GM23338 (cell line): Measurements from ENCODE around the gene SCRT2. TPM values are rescaled to one million over a fixed set of nuclear protein-coding genes. Genes with fewer than 3 reads are reported as not detected.

ENCODE experiments used
- ATAC-seq: fragments of 200-7000 bp; cut with Tn5 transposase; 3 replicates; pipeline ENCODE4 v1.9.1; 2020
- DNase-seq: peaks from one replicate; pipeline ENCODE4 v3.0.0-alpha.2; 2015; ENCODE audit warnings: low spot score
- H2AFZ ChIP-seq: fragments of 200-600 bp; sonication (generic); 2 replicates; pipeline ENCODE4 v1.8.0; 2016; ENCODE audit warnings: antibody characterized with exemption, mild to moderate bottlenecking, moderate library complexity
- H3F3A ChIP-seq: fragments of 200-600 bp; sonication (generic); replicated peaks from 2 replicates; pipeline ENCODE4 v1.8.0; 2017; ENCODE audit warnings: antibody characterized with exemption, mixed run types, low read depth
- H3K27ac ChIP-seq: fragments of 200-600 bp; sonication (generic); 2 replicates; pipeline ENCODE4 v1.6.1; 2016; ENCODE audit warnings: low read depth
- H3K27me3 ChIP-seq: fragments of 200-600 bp; sonication (generic); 2 replicates; pipeline ENCODE4 v1.8.0; 2016; ENCODE audit warnings: mild to moderate bottlenecking, mixed run types, moderate library complexity; ENCODE audit not compliant: insufficient read depth
- H3K36me3 ChIP-seq: fragments of 200-600 bp; sonication (generic); 2 replicates; pipeline ENCODE4 v1.8.0; 2016; ENCODE audit warnings: mild to moderate bottlenecking; ENCODE audit not compliant: insufficient read depth
- H3K4me1 ChIP-seq: fragments of 200-600 bp; sonication (generic); 2 replicates; pipeline ENCODE4 v1.8.0; 2016; ENCODE audit warnings: mild to moderate bottlenecking, moderate library complexity; ENCODE audit not compliant: insufficient read depth
- H3K4me2 ChIP-seq: fragments of 200-600 bp; sonication (generic); 2 replicates; pipeline ENCODE4 v1.7.1; 2017; ENCODE audit warnings: mixed run types
- H3K4me3 ChIP-seq: fragments of 200-600 bp; sonication (generic); 2 replicates; pipeline ENCODE4 v1.6.1; 2016; ENCODE audit warnings: mixed run types
- H3K79me2 ChIP-seq: fragments of 200-600 bp; sonication (generic); replicated peaks from 2 replicates; pipeline ENCODE4 v1.8.0; 2017; ENCODE audit warnings: mild to moderate bottlenecking; ENCODE audit not compliant: insufficient read depth
- H3K9me2 ChIP-seq: fragments of 200-600 bp; sonication (generic); 2 replicates; pipeline ENCODE4 v1.8.0; 2017; ENCODE audit not compliant: insufficient read depth
- H4K20me1 ChIP-seq: fragments of 200-600 bp; sonication (generic); replicated peaks from 2 replicates; pipeline ENCODE4 v1.8.0; 2017; ENCODE audit warnings: mild to moderate bottlenecking; ENCODE audit not compliant: insufficient read depth
- H3K27ac Mint-ChIP-seq: 2 replicates; pipeline ENCODE4 v1.8.0; 2020; ENCODE audit warnings: inconsistent platforms, mild to moderate bottlenecking, moderate library complexity, mixed read lengths
- H3K27me3 Mint-ChIP-seq: 3 replicates; pipeline ENCODE4 v1.8.0; 2022; ENCODE audit warnings: low read depth, mild to moderate bottlenecking, moderate library complexity, mixed read lengths, inconsistent platforms; ENCODE audit not compliant: insufficient read depth, poor library complexity
- H3K36me3 Mint-ChIP-seq: 3 replicates; pipeline ENCODE4 v1.8.0; 2021; ENCODE audit warnings: low read depth, mild to moderate bottlenecking, inconsistent platforms, moderate library complexity, mixed read lengths
- H3K4me1 Mint-ChIP-seq: 3 replicates; pipeline ENCODE4 v1.8.0; 2020; ENCODE audit warnings: mild to moderate bottlenecking, inconsistent platforms, mixed read lengths
- H3K4me3 Mint-ChIP-seq: 3 replicates; pipeline ENCODE4 v1.8.0; 2021; ENCODE audit warnings: moderate library complexity, mild to moderate bottlenecking, inconsistent platforms, mixed read lengths
- H3K9me3 Mint-ChIP-seq: 3 replicates; pipeline ENCODE4 v1.8.0; 2020; ENCODE audit warnings: moderate library complexity, mild to moderate bottlenecking, inconsistent platforms, mixed read lengths
- CREB1 ChIP-seq: fragments of 250-450 bp; sonication (Bioruptor Pico); IDR thresholded peaks from 2 replicates; pipeline ENCODE4 v1.5.0; 2020; ENCODE audit warnings: low read depth, mild to moderate bottlenecking, moderate library complexity
- EZH2 ChIP-seq: fragments of 200-600 bp; sonication (generic); IDR thresholded peaks from one replicate; pipeline ENCODE4 v1.8.0; 2017; ENCODE audit warnings: antibody characterized with exemption, mild to moderate bottlenecking, low read depth; ENCODE audit not compliant: unreplicated experiment
- EZH2phosphoT487 ChIP-seq: fragments of 200-600 bp; sonication (generic); IDR thresholded peaks from one replicate; pipeline ENCODE4 v1.8.1; 2018; ENCODE audit warnings: antibody characterized with exemption; ENCODE audit not compliant: unreplicated experiment
- JUNB ChIP-seq: IDR thresholded peaks from one replicate; pipeline ENCODE4 v1.6.1; 2016; ENCODE audit warnings: antibody characterized with exemption; ENCODE audit not compliant: unreplicated experiment
- NANOG ChIP-seq: IDR thresholded peaks from 2 replicates; pipeline ENCODE4 v1.6.1; 2016; ENCODE audit warnings: antibody characterized with exemption, borderline replicate concordance
- POLR2AphosphoS5 ChIP-seq: IDR thresholded peaks from 2 replicates; pipeline ENCODE4 v1.6.1; 2016; ENCODE audit warnings: antibody characterized with exemption, low read depth
- STAT1 ChIP-seq: IDR thresholded peaks from one replicate; pipeline ENCODE4 v1.6.1; 2016; ENCODE audit warnings: antibody characterized with exemption; ENCODE audit not compliant: unreplicated experiment
- ZNF114 ChIP-seq: fragments of 250-450 bp; sonication (Bioruptor Pico); IDR thresholded peaks from 2 replicates; pipeline ENCODE4 v1.5.0; 2020; ENCODE audit warnings: mild to moderate bottlenecking, moderate library complexity
- ZNF331 ChIP-seq: fragments of 250-450 bp; sonication (Bioruptor Pico); IDR thresholded peaks from 2 replicates; pipeline ENCODE4 v1.5.0; 2020; ENCODE audit warnings: low read depth, mild to moderate bottlenecking, moderate library complexity
- ZNF462 ChIP-seq: fragments of 250-450 bp; sonication (Bioruptor Pico); IDR thresholded peaks from 2 replicates; pipeline ENCODE4 v1.5.0; 2020; ENCODE audit warnings: mild to moderate bottlenecking, moderate library complexity
- polyA plus RNA-seq: library from polyadenylated mRNA; unstranded; fragments of >200 nt; fragmentation: Nextera tagmentation; extraction: Ambion mirVana; gene quantifications from 2 replicates; pipeline ENCODE4 v1.2.1, GENCODE V29; 2016
- total RNA-seq: library from RNA; depleted of rRNA; stranded (reverse); fragments of >200 nt; shearing (Covaris generic); gene quantifications from 2 replicates; pipeline ENCODE4 v1.2.3, GENCODE V29; 2014
- TF ChIP-seq, protein P1 (sequence below): IDR thresholded peaks from 2 replicates; pipeline ENCODE4 v1.6.1; 2016; ENCODE audit warnings: antibody characterized with exemption
- TF ChIP-seq, protein P2 (sequence below), 2 experiments: fragments of 200-600 bp in 1 of 2; sonication (generic) in 1 of 2; conservative IDR thresholded peaks; 2 replicates each; pipeline versions ENCODE4 v1.5.1 to v1.6.1; 2016 to 2017; ENCODE audit warnings: antibody characterized with exemption in 2 of 2, low read depth in 2 of 2, mild to moderate bottlenecking in 2 of 2, moderate library complexity in 1 of 2
- TF ChIP-seq, protein P3 (sequence below): IDR thresholded peaks from one replicate; pipeline ENCODE4 v1.6.1; 2018; ENCODE audit warnings: antibody characterized with exemption; ENCODE audit not compliant: unreplicated experiment

The SCRT2 gene
- total and polyA plus RNA-seq, 2 experiments from 2014 or later = 0.31 TPM; not detected in 1

GRCh38 chr20:704726-705125 lies 29.1 kb upstream of the SCRT2 start:
- ATAC-seq (no peak), DNase-seq (no peak)
- H3K36me3 ChIP-seq = no peaks in the 10 kb centered on the region
- Mint-ChIP-seq H3K27ac (no peak overlapping the region), H3K4me3 (no peak overlapping the region), H3K9me3 (peaks cover 20% of the 10 kb centered on the region), H3K4me1 (peaks cover 32% of the 10 kb centered on the region), H3K36me3 (peaks cover 15% of the 10 kb centered on the region), H3K27me3 (peaks cover 19% of the 10 kb centered on the region)
- H3K9me2 ChIP-seq = no peaks in the 10 kb centered on the region
- H3K4me2 ChIP-seq = no peak overlapping the region
- H3K27me3 ChIP-seq = peaks cover 21% of the 10 kb centered on the region
- no peak overlapping the region for H3K27ac ChIP-seq
- H3F3A ChIP-seq = no peaks in the 10 kb centered on the region
- no peak overlapping the region for H3K4me3 ChIP-seq
- TF ChIP-seq EZH2 (no peak), EZH2phosphoT487 (no peak), ZNF114 (no peak), POLR2AphosphoS5 (no peak), JUNB (no peak), NANOG (no peak), ZNF331 (no peak), CREB1 (CRISPR knock-in tag) (no peak), STAT1 (no peak), ZNF462 (CRISPR knock-in tag) (no peak)
- TF ChIP-seq, protein P1, sequence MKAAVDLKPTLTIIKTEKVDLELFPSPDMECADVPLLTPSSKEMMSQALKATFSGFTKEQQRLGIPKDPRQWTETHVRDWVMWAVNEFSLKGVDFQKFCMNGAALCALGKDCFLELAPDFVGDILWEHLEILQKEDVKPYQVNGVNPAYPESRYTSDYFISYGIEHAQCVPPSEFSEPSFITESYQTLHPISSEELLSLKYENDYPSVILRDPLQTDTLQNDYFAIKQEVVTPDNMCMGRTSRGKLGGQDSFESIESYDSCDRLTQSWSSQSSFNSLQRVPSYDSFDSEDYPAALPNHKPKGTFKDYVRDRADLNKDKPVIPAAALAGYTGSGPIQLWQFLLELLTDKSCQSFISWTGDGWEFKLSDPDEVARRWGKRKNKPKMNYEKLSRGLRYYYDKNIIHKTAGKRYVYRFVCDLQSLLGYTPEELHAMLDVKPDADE = no peak
- TF ChIP-seq, protein P2, sequence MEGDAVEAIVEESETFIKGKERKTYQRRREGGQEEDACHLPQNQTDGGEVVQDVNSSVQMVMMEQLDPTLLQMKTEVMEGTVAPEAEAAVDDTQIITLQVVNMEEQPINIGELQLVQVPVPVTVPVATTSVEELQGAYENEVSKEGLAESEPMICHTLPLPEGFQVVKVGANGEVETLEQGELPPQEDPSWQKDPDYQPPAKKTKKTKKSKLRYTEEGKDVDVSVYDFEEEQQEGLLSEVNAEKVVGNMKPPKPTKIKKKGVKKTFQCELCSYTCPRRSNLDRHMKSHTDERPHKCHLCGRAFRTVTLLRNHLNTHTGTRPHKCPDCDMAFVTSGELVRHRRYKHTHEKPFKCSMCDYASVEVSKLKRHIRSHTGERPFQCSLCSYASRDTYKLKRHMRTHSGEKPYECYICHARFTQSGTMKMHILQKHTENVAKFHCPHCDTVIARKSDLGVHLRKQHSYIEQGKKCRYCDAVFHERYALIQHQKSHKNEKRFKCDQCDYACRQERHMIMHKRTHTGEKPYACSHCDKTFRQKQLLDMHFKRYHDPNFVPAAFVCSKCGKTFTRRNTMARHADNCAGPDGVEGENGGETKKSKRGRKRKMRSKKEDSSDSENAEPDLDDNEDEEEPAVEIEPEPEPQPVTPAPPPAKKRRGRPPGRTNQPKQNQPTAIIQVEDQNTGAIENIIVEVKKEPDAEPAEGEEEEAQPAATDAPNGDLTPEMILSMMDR (conservative IDR thresholded peaks at IDR 0.05; ENCODE audit: low read depth in 2 of 2) = no peak
- TF ChIP-seq, protein P3, sequence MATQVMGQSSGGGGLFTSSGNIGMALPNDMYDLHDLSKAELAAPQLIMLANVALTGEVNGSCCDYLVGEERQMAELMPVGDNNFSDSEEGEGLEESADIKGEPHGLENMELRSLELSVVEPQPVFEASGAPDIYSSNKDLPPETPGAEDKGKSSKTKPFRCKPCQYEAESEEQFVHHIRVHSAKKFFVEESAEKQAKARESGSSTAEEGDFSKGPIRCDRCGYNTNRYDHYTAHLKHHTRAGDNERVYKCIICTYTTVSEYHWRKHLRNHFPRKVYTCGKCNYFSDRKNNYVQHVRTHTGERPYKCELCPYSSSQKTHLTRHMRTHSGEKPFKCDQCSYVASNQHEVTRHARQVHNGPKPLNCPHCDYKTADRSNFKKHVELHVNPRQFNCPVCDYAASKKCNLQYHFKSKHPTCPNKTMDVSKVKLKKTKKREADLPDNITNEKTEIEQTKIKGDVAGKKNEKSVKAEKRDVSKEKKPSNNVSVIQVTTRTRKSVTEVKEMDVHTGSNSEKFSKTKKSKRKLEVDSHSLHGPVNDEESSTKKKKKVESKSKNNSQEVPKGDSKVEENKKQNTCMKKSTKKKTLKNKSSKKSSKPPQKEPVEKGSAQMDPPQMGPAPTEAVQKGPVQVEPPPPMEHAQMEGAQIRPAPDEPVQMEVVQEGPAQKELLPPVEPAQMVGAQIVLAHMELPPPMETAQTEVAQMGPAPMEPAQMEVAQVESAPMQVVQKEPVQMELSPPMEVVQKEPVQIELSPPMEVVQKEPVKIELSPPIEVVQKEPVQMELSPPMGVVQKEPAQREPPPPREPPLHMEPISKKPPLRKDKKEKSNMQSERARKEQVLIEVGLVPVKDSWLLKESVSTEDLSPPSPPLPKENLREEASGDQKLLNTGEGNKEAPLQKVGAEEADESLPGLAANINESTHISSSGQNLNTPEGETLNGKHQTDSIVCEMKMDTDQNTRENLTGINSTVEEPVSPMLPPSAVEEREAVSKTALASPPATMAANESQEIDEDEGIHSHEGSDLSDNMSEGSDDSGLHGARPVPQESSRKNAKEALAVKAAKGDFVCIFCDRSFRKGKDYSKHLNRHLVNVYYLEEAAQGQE = no peak
- no peaks in the 10 kb centered on the region for H4K20me1 ChIP-seq
- no peaks in the 10 kb centered on the region for H3K79me2 ChIP-seq
- H3K4me1 ChIP-seq = peaks cover 19% of the 10 kb centered on the region
- no peak overlapping the region for H2AFZ ChIP-seq
